Femur (tissue), 1 donor: ENCODE results near the gene SNX25.
"Not testable (repeated sequence)": the region's sequence is repeated elsewhere in the genome, so short reads cannot be mapped to it uniquely, and the experiment has no call there.

Experiments
- DNase-seq: peaks from one replicate; pipeline ENCODE4 v3.0.0-alpha.2; 2017

SNX25 gene

GRCh38 chr4:185311113-185311888 lies 101.9 kb downstream of the SNX25 start:
- no peak for DNase-seq

- no peak for DNase-seq
These were observed 103.3 kb downstream of the SNX25 start for GRCh38 chr4:185312699-185313098.

- not testable (repeated sequence) for DNase-seq
These were observed 108.1 kb downstream of the SNX25 start for GRCh38 chr4:185317462-185317861.

- no peak for DNase-seq
These were observed 108.5 kb downstream of the SNX25 start for GRCh38 chr4:185317880-185318279.

GRCh38 chr4:185318679-185319078 lies 109.3 kb downstream of the SNX25 start:
- no peak for DNase-seq

GRCh38 chr4:185322803-185323202 lies 113.4 kb downstream of the SNX25 start:
- DNase-seq, result no peak

GRCh38 chr4:185323606-185324005 lies 114.2 kb downstream of the SNX25 start:
- DNase-seq, result no peak

- DNase-seq, result not testable (repeated sequence)
These were observed 115.0 kb downstream of the SNX25 start for GRCh38 chr4:185324361-185324760.

GRCh38 chr4:185325721-185326120 lies 116.3 kb downstream of the SNX25 start:
- DNase-seq, result not testable (repeated sequence)

GRCh38 chr4:185328586-185328985 lies 119.2 kb downstream of the SNX25 start:
- no peak for DNase-seq

- DNase-seq, result not testable (repeated sequence)
These were observed 120.6 kb downstream of the SNX25 start for GRCh38 chr4:185329879-185330510.

GRCh38 chr4:185332575-185333464 lies 123.4 kb downstream of the SNX25 start:
- no peak for DNase-seq

- DNase-seq, result no peak
These were observed 124.9 kb downstream of the SNX25 start for GRCh38 chr4:185334326-185334725.

GRCh38 chr4:185335579-185335978 lies 126.2 kb downstream of the SNX25 start:
- no peak for DNase-seq

GRCh38 chr4:185339941-185340340 lies 130.5 kb downstream of the SNX25 start:
- DNase-seq, result no peak

- DNase-seq, result no peak
These were observed 132.0 kb downstream of the SNX25 start for GRCh38 chr4:185341377-185341776.

GRCh38 chr4:185341841-185342240 lies 132.4 kb downstream of the SNX25 start:
- no peak for DNase-seq

GRCh38 chr4:185343726-185344581 lies 134.6 kb downstream of the SNX25 start:
- DNase-seq, result no peak

GRCh38 chr4:185344743-185345538 lies 135.5 kb downstream of the SNX25 start:
- no peak for DNase-seq

GRCh38 chr4:185346975-185347601 lies 137.7 kb downstream of the SNX25 start:
- no peak for DNase-seq

GRCh38 chr4:185351691-185352090 lies 142.3 kb downstream of the SNX25 start:
- DNase-seq, result no peak
